Measurements from ENCODE around the gene LRRC40. TPM values are rescaled to one million over a fixed set of nuclear protein-coding genes. Genes with fewer than 3 reads are reported as not detected.

LRRC40 gene
- 10 to 100 TPM; 12.0 to 12.5 TPM for total RNA-seq
- 10 to 100 TPM; 18.5 to 28.8 (median 25.8) TPM for polyA plus RNA-seq (ENCODE audit: insufficient read length in 6 of 6)
- long read RNA-seq, donor 1, transcript LRRC40-201 (15 exons, 2,884 nt): major isoform, 7 of 1,120 reads
- long read RNA-seq, donor 1, partial matches to known transcripts: 1,057 of 1,120 reads
- long read RNA-seq, donor 1, other reads (novel, unspliced or antisense): 56 of 1,120 reads
- long read RNA-seq, donor 2, transcript LRRC40-201 (15 exons, 2,884 nt): major isoform, 9 of 17 reads
- long read RNA-seq, donor 2, partial matches to known transcripts: 8 of 17 reads
- long read RNA-seq, donor 2, other reads (novel, unspliced or antisense): 0 of 17 reads
- long read RNA-seq, donor 3, partial matches to known transcripts: 516 of 532 reads
- long read RNA-seq, donor 3, other reads (novel, unspliced or antisense): 12 of 532 reads
- long read RNA-seq, donor 4: 0 reads
- long read RNA-seq, donor 5, partial matches to known transcripts: 689 of 703 reads
- long read RNA-seq, donor 5, other reads (novel, unspliced or antisense): 11 of 703 reads
- long read RNA-seq, donor 6, transcript LRRC40-201 (15 exons, 2,884 nt): major isoform, 8 of 8 reads
- long read RNA-seq, donor 6, partial matches to known transcripts: 0 of 8 reads
- long read RNA-seq, donor 6, other reads (novel, unspliced or antisense): 0 of 8 reads
- long read RNA-seq, donor 7, transcript LRRC40-201 (15 exons, 2,884 nt): major isoform, 7 of 626 reads
- long read RNA-seq, donor 7, partial matches to known transcripts: 593 of 626 reads
- long read RNA-seq, donor 7, other reads (novel, unspliced or antisense): 26 of 626 reads
- long read RNA-seq, donor 8, partial matches to known transcripts: 794 of 811 reads
- long read RNA-seq, donor 8, other reads (novel, unspliced or antisense): 15 of 811 reads
- long read RNA-seq, donor 9: 0 reads
- long read RNA-seq, donor 10: 0 reads
- long read RNA-seq, donor 11, transcript LRRC40-201 (15 exons, 2,884 nt): major isoform, 8 of 20 reads
- long read RNA-seq, donor 11, partial matches to known transcripts: 12 of 20 reads
- long read RNA-seq, donor 11, other reads (novel, unspliced or antisense): 0 of 20 reads
- long read RNA-seq, donor 12, partial matches to known transcripts: 1,049 of 1,087 reads
- long read RNA-seq, donor 12, other reads (novel, unspliced or antisense): 34 of 1,087 reads

GRCh38 chr1:70205434-70206118 is at the start of gene LRRC40:
Gene LRRC40 (minus strand): TSS chr1:70205579. CDS start chr1:70205540, 39 bp downstream.
- Histone ChIP-seq H3K9me3 (no peaks in the 10 kb centered on the region), H3K4me3 (peak within 1 kb of the TSS; percentile 77 to 79), H3K27me3 (no peaks in the 10 kb centered on the region), H3K36me3 (peaks cover 0 to 6% of the 10 kb centered on the region in 2 donors), H3K4me1 (peaks cover 15 to 57% of the 10 kb centered on the region in 2 donors), H3K27ac (peak within 1 kb of the TSS; percentile 91 to 93)
- ATAC-seq (peak; percentile 100), DNase-seq (peak; percentile 96 to 99 (median 98))
- intact Hi-C loops (cut with DNase I): no loop called here
- TF ChIP-seq CTCF (IDR thresholded peaks at IDR 0.05): no peak

GRCh38 chr1:70248729-70249128 is 43.4 kb upstream of the LRRC40 start:
- TF ChIP-seq CTCF (IDR thresholded peaks at IDR 0.05): no peak
- H3K4me3 ChIP-seq: no peak overlapping the region
- no peak for DNase-seq
- ATAC-seq: no peak
- H3K4me1 ChIP-seq: no peaks in the 10 kb centered on the region
- peaks cover 0 to 95% of the 10 kb centered on the region in 2 donors for H3K36me3 ChIP-seq
- no peaks in the 10 kb centered on the region for H3K27me3 ChIP-seq
- H3K9me3 ChIP-seq: no peaks in the 10 kb centered on the region
- intact Hi-C loops (cut with DNase I): loop anchor here in 1 of 2 donors (10.0 kb wide), 1 partner anchor 826 kb away; no protein-coding TSS in a partner anchor
- no peak overlapping the region for H3K27ac ChIP-seq

GRCh38 chr1:70247768-70248167 is 42.4 kb upstream of the LRRC40 start:
- no peak for TF ChIP-seq CTCF (IDR thresholded peaks at IDR 0.05)

GRCh38 chr1:70247122-70247521 is 41.7 kb upstream of the LRRC40 start:
- peaks cover 0 to 100% of the 10 kb centered on the region in 2 donors for H3K36me3 ChIP-seq
- ATAC-seq: no peak
- no peaks in the 10 kb centered on the region for H3K9me3 ChIP-seq
- no peak overlapping the region for H3K27ac ChIP-seq
- no peaks in the 10 kb centered on the region for H3K27me3 ChIP-seq
- DNase-seq: no peak
- intact Hi-C loops (cut with DNase I): loop anchor here in 1 of 2 donors (10.0 kb wide), 1 partner anchor 828 kb away; no protein-coding TSS in a partner anchor
- H3K4me1 ChIP-seq: no peaks in the 10 kb centered on the region
- no peak overlapping the region for H3K4me3 ChIP-seq
- TF ChIP-seq CTCF (IDR thresholded peaks at IDR 0.05): no peak

More at GRCh38 chr1:70247768-70248167, 42.4 kb upstream of the LRRC40 start:
- Histone ChIP-seq H3K9me3 (no peaks in the 10 kb centered on the region), H3K36me3 (peaks cover 0 to 95% of the 10 kb centered on the region in 2 donors), H3K27me3 (no peaks in the 10 kb centered on the region), H3K27ac (no peak overlapping the region), H3K4me1 (no peaks in the 10 kb centered on the region), H3K4me3 (no peak overlapping the region)
- ATAC-seq (no peak), DNase-seq (no peak)
- intact Hi-C loops (cut with DNase I): loop anchor here in 1 of 2 donors (10.0 kb wide), 1 partner anchor 827 kb away; no protein-coding TSS in a partner anchor
